SW480 (cell line): ENCODE data around the gene DNAJB1.
A peak's percentile ranks its signal among the peaks of the same experiment; 100 is the strongest.
"Not testable (repeated sequence)": the region's sequence is repeated elsewhere in the genome, so short reads cannot be mapped to it uniquely, and the experiment has no call there.

ENCODE experiments used
- DNase-seq: peaks from one replicate; pipeline ENCODE4 v3.0.0-alpha.2; 2016; ENCODE audit warnings: low spot score

The DNAJB1 gene

GRCh38 chr19:14553042-14553938, 35.1 kb upstream of the DNAJB1 start:
- DNase-seq: no peak

GRCh38 chr19:14552006-14552360, 33.8 kb upstream of the DNAJB1 start:
- DNase-seq: not testable (repeated sequence)

DNA sequence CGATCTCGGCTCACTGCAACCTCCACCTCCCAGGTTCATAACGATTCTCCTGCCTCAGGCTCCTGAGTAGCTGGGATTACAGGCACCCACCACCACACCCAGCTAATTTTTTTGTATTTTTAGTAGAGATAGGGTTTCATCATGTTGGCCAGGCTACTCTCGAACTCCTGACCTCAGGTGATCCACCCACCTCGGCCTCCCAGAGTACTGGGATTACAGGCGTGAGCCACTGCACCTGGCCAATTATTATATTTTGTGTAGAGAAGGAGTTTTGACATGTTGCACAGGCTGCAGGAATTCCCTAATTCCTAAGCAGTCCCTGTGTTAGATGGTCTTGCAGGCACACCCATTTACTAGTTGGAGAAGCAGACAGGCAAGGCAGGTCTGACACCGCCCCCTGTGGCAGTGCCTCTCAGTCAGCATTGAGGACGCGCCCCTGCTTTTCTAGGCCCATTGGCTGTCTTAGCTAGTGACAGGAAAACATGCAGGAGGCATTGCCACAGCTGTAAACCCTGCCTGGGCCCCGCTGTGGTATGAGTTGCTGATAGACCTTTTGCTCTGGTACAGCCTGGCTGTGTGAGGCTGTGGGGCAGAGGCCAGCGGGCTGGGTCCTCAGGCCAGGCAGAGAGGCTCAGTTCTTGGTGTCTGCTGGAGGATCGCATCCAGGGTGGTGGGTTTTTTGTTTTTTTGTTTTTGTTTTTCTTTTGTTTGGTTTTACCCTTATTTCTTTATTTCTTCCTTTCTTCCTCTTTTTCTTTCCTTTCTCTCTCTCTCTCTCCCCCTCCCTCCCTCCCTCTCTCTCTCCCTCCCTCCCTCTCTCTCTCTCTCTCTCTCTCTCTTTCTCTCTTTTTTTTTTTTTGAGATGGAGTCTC, 33.2 kb upstream of the DNAJB1 start:
- peak; percentile 43 for DNase-seq

GRCh38 chr19:14550201-14550754, 32.1 kb upstream of the DNAJB1 start:
- no peak for DNase-seq

GRCh38 chr19:14545716-14546082, 27.5 kb upstream of the DNAJB1 start:
- DNase-seq: no peak

DNA sequence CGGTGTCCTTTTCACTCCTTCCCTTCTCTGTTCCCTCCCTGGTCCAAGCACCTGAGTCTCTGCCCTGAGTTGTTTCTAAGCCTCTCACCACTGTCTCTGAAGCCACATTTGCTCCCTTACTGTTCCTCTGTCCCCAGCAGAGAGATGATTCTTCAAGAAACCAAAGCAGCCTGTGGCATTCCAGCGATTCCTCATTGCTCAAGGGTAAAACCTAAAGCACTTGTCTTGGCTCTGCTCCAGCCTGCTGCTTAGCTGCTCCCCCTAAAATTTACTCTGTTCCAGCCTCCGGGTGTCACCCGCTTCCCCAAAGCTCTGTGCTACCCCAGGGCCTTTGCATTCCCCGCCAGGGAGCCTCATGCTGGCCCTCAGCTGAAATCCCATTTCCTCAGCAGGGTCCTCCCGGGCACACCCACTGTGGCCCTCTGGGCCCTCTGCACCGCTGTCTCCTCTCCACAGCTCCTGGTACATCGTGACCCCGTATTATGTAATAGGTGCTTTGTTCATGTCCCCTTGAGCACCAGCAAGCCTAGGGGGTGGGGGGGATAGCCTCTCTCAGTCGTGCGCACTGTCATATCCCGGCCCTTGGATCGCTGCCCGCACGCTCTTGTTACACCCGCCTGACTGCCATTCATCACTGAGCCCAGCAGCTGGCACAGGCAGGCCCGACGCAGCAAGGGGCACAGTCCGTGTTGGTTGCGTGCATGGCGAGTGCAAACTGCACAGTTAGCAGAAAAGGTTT, 26.9 kb upstream of the DNAJB1 start:
- no peak for DNase-seq

DNA sequence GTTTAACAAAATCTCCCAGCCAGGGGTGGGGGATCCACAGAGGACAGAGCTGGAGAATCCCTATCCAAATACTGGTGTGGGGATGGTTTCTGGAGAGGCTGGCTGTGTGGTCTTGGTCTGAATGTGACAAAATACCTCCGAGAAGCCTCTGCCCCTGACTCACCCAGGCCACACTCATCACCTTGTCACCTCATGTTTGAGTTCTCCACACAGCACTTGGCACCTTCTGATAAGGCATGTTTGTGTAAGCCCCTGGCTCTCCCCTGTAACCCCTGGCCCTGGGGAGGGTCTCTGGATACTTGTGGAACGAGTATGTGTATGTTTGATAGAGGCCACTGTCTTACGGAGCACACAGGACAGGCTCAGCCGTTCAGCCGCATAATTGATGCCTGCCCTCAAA, 25.9 kb upstream of the DNAJB1 start:
- DNase-seq: no peak

- DNase-seq: no peak
Measured at GRCh38 chr19:14542711-14543328, 24.6 kb upstream of the DNAJB1 start.

DNA sequence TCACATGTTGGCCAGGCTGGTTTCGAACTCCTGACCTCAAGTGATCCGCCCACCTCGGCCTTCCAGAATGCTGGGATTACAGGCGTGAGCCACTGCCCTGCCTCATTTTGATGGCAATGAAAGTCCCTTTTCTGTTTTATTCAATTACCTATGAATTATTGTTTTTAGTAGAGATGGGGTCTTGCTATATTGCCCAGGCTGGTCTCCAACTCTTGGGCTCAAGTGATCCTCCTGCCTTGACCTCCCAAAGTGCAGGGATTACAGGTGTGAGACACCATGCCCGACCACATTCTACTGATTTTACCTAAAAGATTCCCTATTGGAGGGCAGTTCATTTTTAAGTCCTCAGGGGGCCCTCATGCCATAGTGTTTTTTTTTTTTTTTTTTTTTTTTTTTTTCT, 23.8 kb upstream of the DNAJB1 start:
- not testable (repeated sequence) for DNase-seq

GRCh38 chr19:14540741-14541525, 22.7 kb upstream of the DNAJB1 start:
- DNase-seq: no peak

- no peak for DNase-seq
Measured at GRCh38 chr19:14536926-14537692, 18.9 kb upstream of the DNAJB1 start.

DNA sequence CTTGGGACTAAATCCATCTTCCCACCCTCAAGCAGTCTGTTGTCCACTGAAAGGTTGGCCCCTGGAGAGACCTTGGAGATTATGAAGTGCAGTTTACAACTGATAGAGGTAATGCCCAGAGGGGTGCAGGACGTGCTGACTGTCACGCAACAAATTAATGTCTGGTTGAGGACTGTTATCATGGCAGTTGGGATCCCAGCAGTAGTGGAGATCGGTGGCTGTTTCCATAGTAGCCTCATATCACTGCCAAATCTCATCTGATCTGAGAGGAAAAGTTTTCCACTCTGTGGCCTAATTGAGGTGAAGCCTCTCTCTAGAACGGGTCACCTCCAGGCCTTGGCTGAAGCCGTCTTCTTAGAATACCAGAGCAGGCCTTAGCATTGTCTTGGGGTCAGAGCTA, 15.3 kb upstream of the DNAJB1 start:
- no peak for DNase-seq

- no peak for DNase-seq
Measured at GRCh38 chr19:14530506-14530905, 12.3 kb upstream of the DNAJB1 start.

GRCh38 chr19:14530005-14530348, 11.8 kb upstream of the DNAJB1 start:
- no peak for DNase-seq

- peak; percentile 100 for DNase-seq
Measured at GRCh38 chr19:14529254-14530004, 11.2 kb upstream of the DNAJB1 start, which contains the start of gene TECR. TECR (plus strand) TSS chr19:14529594; CDS start chr19:14529697, 103 bp downstream.

DNA sequence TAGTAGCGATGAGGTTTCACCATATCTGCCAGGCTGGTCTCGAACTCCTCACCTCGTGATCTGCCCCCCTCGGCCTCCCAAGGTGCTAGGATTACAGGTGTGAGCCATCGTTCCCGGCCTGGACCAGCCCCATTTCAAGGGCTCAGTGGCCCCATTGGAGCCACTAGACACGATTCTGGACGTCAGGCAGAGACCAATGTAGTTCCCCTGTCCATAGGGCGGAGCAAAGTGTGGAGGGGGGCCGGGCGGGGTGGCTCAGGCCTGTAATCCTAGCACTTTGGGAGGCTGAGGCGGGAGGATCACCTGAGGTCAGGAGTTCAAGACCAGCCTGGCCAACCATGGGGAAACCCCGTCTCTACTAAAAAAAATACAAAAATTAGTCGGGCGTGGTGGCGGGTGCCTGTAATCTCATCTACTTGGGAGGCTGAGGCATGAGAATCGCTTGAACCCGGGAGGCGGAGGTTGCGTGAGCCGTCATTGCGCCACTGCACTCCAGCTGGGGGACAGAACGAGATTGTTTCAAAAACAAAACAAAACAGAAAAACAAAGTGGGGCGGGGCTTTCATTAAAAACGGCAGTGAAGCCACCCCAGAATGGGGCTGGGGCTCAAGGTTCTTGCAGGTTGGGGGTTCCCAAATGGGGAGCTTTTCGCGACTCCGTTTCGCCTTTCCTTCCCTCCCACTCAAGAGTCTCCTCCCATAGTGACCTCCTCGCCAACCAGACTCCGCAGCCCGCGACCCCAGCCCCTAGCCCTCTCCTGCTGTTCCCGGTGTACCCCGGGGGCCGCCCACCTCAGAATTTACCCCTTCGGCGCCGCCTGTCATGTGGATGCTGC, 10.4 kb upstream of the DNAJB1 start:
- no peak for DNase-seq

- DNase-seq: no peak
Measured at GRCh38 chr19:14526423-14526822, 8.2 kb upstream of the DNAJB1 start.

DNA sequence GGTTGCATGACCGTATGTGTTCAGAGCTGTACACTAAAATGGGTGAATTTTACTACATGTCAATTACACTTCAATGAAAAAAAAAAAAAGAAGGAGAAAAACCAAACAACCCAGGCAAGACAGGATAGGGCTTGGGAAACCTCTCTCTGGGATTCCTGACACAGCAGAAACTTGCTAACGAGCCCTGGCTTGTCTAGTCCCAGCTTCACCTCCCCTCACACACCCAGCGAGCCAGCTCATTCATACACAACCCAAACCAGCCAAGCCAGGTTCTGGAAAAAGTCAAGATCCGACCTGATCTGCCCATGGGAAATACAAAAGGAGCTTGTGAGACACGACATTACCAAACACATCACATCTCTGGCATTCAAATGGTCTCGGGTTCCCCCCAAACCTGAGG, 7.5 kb upstream of the DNAJB1 start:
- no peak for DNase-seq
